Stomach (tissue), 4 donors: ENCODE data around the gene INPP5A.

Experiments used
- CTCF ChIP-seq, 7 experiments: fragments of 450-650 bp in 4 of 7; fragments of 200-600 bp in 3 of 7; sonication (generic) in 3 of 7; IDR thresholded peaks; one replicate each; pipeline ENCODE4 v1.5.1; 2016 to 2019; ENCODE audit warnings: antibody characterized with exemption in 7 of 7, control low read depth in 2 of 7, mild to moderate bottlenecking in 1 of 7
- EP300 ChIP-seq: sonication (generic); formaldehyde crosslinking; IDR thresholded peaks from one replicate; pipeline ENCODE4 v1.6.1; 2017; ENCODE audit warnings: antibody characterized with exemption
- POLR2A ChIP-seq, 4 donors: fragments of 450-650 bp; IDR thresholded peaks; one replicate each; pipeline ENCODE4 v1.6.1; 2016; ENCODE audit warnings: antibody characterized with exemption in 4 of 4, control low read depth in 2 of 4, mild to moderate bottlenecking in 1 of 4, moderate library complexity in 1 of 4
- POLR2AphosphoS5 ChIP-seq, 3 donors: sonication (generic); formaldehyde crosslinking; IDR thresholded peaks; one replicate each; pipeline ENCODE4 v1.6.1; 2016; ENCODE audit warnings: antibody characterized with exemption in 3 of 3

- TF ChIP-seq POLR2A (IDR thresholded peaks at IDR 0.05) (no peak), CTCF (IDR thresholded peaks at IDR 0.05) (no peak), EP300 (no peak), POLR2AphosphoS5 (IDR thresholded peaks at IDR 0.05) (no peak)
Observed at GRCh38 chr10:132691711-132692153, 154.1 kb downstream of the INPP5A start.
